GM12878 (cell line): ENCODE results near the gene VPS25. TPM values are rescaled to one million over a fixed set of nuclear protein-coding genes. Genes with fewer than 3 reads are reported as not detected.

Experiments
- ATAC-seq: fragments of 200-7000 bp; cut with Tn5 transposase; 3 replicates; pipeline ENCODE4 v1.9.1; 2020; ENCODE audit warnings: mild to moderate bottlenecking, moderate library complexity
- BruUV-seq: library from RNA; stranded (reverse); fragments of 400-500 nt; replicated peaks from 2 replicates; lab custom pipeline; 2021; lab: Mats Ljungman, UMichigan
- CTCF ChIA-PET: fragments of 300-600 bp; sonication (Branson Sonifier 250); formaldehyde crosslinking; extraction: SDS; loops from one replicate; lab custom pipeline; 2021; ENCODE audit warnings: inconsistent platforms; lab: Yijun Ruan, JAX
- POLR2A ChIA-PET: fragments of 350-600 bp; formaldehyde crosslinking; extraction: SDS; loops from one replicate; lab custom pipeline; 2021; ENCODE audit warnings: inconsistent platforms; lab: Charles Lee
- RAD21 ChIA-PET: fragments of 300-600 bp; sonication (Branson Sonifier 250); formaldehyde crosslinking; loops from one replicate; lab custom pipeline; 2023; ENCODE audit warnings: antibody characterized with exemption; ENCODE audit not compliant: unreplicated experiment; lab: Charles Lee
- SMC1A ChIA-PET: fragments of 300-600 bp; sonication (Branson Sonifier 250); formaldehyde crosslinking; loops from one replicate; lab custom pipeline; 2023; ENCODE audit not compliant: unreplicated experiment, uncharacterized antibody; lab: Charles Lee
- DNase-seq: peaks from one replicate; pipeline ENCODE4 v3.0.0-alpha.2; 2011; ENCODE audit warnings: low read depth, low spot score
- FAIRE-seq: peaks from 3 replicates; lab custom pipeline; 2011; peaks lifted over from hg19 to GRCh38; lab: Jason Lieb, UNC
- H2AFZ ChIP-seq: 2 replicates; pipeline ENCODE4 v1.6.0; 2011; ENCODE audit warnings: low read depth, low read length, control low read depth; ENCODE audit not compliant: control insufficient read depth
- H3K27ac ChIP-seq: 2 replicates; pipeline ENCODE4 v1.5.1; 2011; ENCODE audit warnings: control low read depth; ENCODE audit not compliant: control insufficient read depth, insufficient read depth
- H3K27me3 ChIP-seq, 2 experiments: replicated peaks in 1 of 2; 2 replicates each; pipeline versions ENCODE4 v1.6.0 to v1.6.1; 2011; ENCODE audit warnings: low read length in 1 of 2; ENCODE audit not compliant: control insufficient read depth in 2 of 2, insufficient read depth in 2 of 2
- H3K36me3 ChIP-seq, 2 experiments: 2 replicates each; pipeline ENCODE4 v1.5.1; 2011; ENCODE audit warnings: low read length in 1 of 2; ENCODE audit not compliant: control insufficient read depth in 2 of 2, insufficient read depth in 2 of 2
- H3K4me1 ChIP-seq: 2 replicates; pipeline ENCODE4 v1.6.1; 2011; ENCODE audit warnings: mild to moderate bottlenecking, low read length, moderate library complexity, mixed read lengths; ENCODE audit not compliant: control insufficient read depth, insufficient read depth
- H3K4me2 ChIP-seq: 2 replicates; pipeline ENCODE4 v1.6.0; 2011; ENCODE audit warnings: control low read depth; ENCODE audit not compliant: control insufficient read depth, insufficient read depth
- H3K4me3 ChIP-seq: fragments of 200-600 bp; sonication (generic); 2 replicates; pipeline ENCODE4 v1.5.1; 2016
- H3K79me2 ChIP-seq: 2 replicates; pipeline ENCODE4 v1.6.0; 2011; ENCODE audit warnings: low read length; ENCODE audit not compliant: control insufficient read depth, insufficient read depth
- H3K9ac ChIP-seq: 2 replicates; pipeline ENCODE4 v1.8.0; 2011; ENCODE audit warnings: low read length, control low read depth, mixed read lengths; ENCODE audit not compliant: control insufficient read depth, insufficient read depth
- H3K9me3 ChIP-seq: replicated peaks from 3 replicates; pipeline ENCODE4 v1.5.1; 2011; ENCODE audit warnings: mild to moderate bottlenecking, low read length; ENCODE audit not compliant: control insufficient read depth, insufficient read depth
- H4K20me1 ChIP-seq: 2 replicates; pipeline ENCODE4 v1.6.0; 2011; ENCODE audit not compliant: control insufficient read depth, insufficient read depth
- HSF1 ChIP-seq: fragments of 150-350 bp; IDR thresholded peaks from 2 replicates; pipeline ENCODE4 v1.6.1; 2014; ENCODE audit warnings: mild to moderate bottlenecking, low read depth, low read length
- IRF3 ChIP-seq: fragments of 450-650 bp; IDR thresholded peaks from 2 replicates; pipeline ENCODE4 v1.6.1; 2014; ENCODE audit warnings: mild to moderate bottlenecking
- NFYA ChIP-seq: IDR thresholded peaks from 2 replicates; pipeline ENCODE4 v1.6.1; 2011; ENCODE audit warnings: low read depth, mild to moderate bottlenecking, low read length, improper control_type of control experiment, borderline replicate concordance
- POLR2AphosphoS2 ChIP-seq: IDR thresholded peaks from 2 replicates; pipeline ENCODE4 v1.6.1; 2011; ENCODE audit warnings: low read depth, mild to moderate bottlenecking, low read length, improper control_type of control experiment, moderate library complexity
- POU2F2 ChIP-seq: IDR thresholded peaks from 3 replicates; pipeline ENCODE4 v1.6.1; 2011; ENCODE audit warnings: low read depth, mild to moderate bottlenecking, low read length, borderline replicate concordance
- PRDM15 ChIP-seq: fragments of 450-650 bp; formaldehyde crosslinking; IDR thresholded peaks from 2 replicates; pipeline ENCODE4 v1.4.0; 2020; ENCODE audit warnings: mild to moderate bottlenecking, moderate library complexity
- RCOR1 ChIP-seq: conservative IDR thresholded peaks from 2 replicates; pipeline ENCODE4 v1.6.1; 2012; ENCODE audit warnings: low read depth, low read length, improper control_type of control experiment
- SMARCA5 ChIP-seq: fragments of 450-650 bp; IDR thresholded peaks from 2 replicates; pipeline ENCODE4 v1.6.1; 2017; ENCODE audit warnings: mild to moderate bottlenecking
- WGBS: methylation state at CpG from one replicate; pipeline ENCODE4 v1.1.6; 2016; ENCODE audit warnings: low lambda C conversion rate; ENCODE audit not compliant: insufficient replicate concordance, insufficient coverage; ENCODE audit errors: missing lambda C conversion rate; 5-methylcytosine and 5-hydroxymethylcytosine counted together
- in situ Hi-C: fragments of 300-500 bp; cut with MboI; formaldehyde crosslinking; loops from 9 replicates; pipeline ENCODE4 v1.14.3; 2018; ENCODE audit warnings: mixed read lengths
- intact Hi-C: fragments of 100-400 bp; cut with micrococcal nuclease; formaldehyde crosslinking; loops from one replicate; pipeline ENCODE4 v1.14.2; 2022; ENCODE audit not compliant: unreplicated experiment
- polyA plus RNA-seq, 11 experiments: library from polyadenylated mRNA; depleted of rRNA in 4 of 11; unstranded in 6 of 11; stranded (reverse) in 5 of 11; fragments of >200 nt; fragmentation: Nextera tagmentation in 4 of 11; fragmentation: Illumina TruSeq in 1 of 11; extraction: Ambion mirVana in 4 of 11; extraction: Trizol in 1 of 11; gene quantifications; 1 replicate in 1 of 11; 2 replicates in 10 of 11; pipeline versions ENCODE4 v1.2.1 to v1.2.3, GENCODE V29; 2011 to 2016; ENCODE audit warnings: inconsistent platforms in 2 of 11, missing spikeins in 2 of 11, low read depth in 1 of 11
- total RNA-seq, 4 experiments: library from RNA; depleted of rRNA in 3 of 4; stranded (reverse); fragments of >200 nt in 3 of 4; fragmentation: Illumina TruSeq in 1 of 4; extraction: Trizol in 1 of 4; gene quantifications; 2 replicates each; pipeline versions ENCODE4 v1.2.1 to v1.2.3, GENCODE V29; 2013 to 2021

Gene VPS25
- total and polyA plus RNA-seq, 10 of the 15 experiments (the other 5 are each of a cell fraction or from before 2014, with no cell fraction given): 92.7 to 185 (median 136) TPM

GRCh38 chr17:42795061-42795460 is 21.8 kb downstream of the VPS25 start:
- no peak for ATAC-seq
- ChIA-PET SMC1A (interaction anchor here (1.5 kb wide), 1 partner anchor 35 kb away, joined by 5 read pairs; no protein-coding TSS in a partner anchor), CTCF (interaction anchor here (0.6 kb wide), 2 partner anchors 80 to 168 kb away, joined by 3 read pairs; no protein-coding TSS in a partner anchor), RAD21 (no interaction called here), POLR2A (no interaction called here)
- no peak for TF ChIP-seq PRDM15
- Histone ChIP-seq H3K4me1 (peaks cover 10% of the 10 kb centered on the region), H3K79me2 (peaks cover 6% of the 10 kb centered on the region), H4K20me1 (no peaks in the 10 kb centered on the region), H3K4me3 (no peak overlapping the region), H3K27ac (no peak overlapping the region), H3K9ac (no peak overlapping the region), H2AFZ (no peak overlapping the region), H3K27me3 (no peaks in the 10 kb centered on the region), H3K9me3 (no peaks in the 10 kb centered on the region), H3K36me3 (no peaks in the 10 kb centered on the region), H3K4me2 (no peak overlapping the region)
- in situ Hi-C loops (no loop called here), intact Hi-C loops (no loop called here)
- no peak for FAIRE-seq
- BruUV-seq: no TSS peak
- 24% methylated on average over 4 of the region's 4 CpGs for WGBS
- DNase-seq: no peak

GRCh38 chr17:42795465-42795864 is 22.2 kb downstream of the VPS25 start:
- no peak overlapping the region for H3K4me2 ChIP-seq
- no peak for DNase-seq
- no peaks in the 10 kb centered on the region for H3K9me3 ChIP-seq
- in situ Hi-C loops (no loop called here), intact Hi-C loops (no loop called here)
- H2AFZ ChIP-seq: no peak overlapping the region
- ATAC-seq: no peak
- no peak overlapping the region for H3K27ac ChIP-seq
- ChIA-PET CTCF (interaction anchor here (0.6 kb wide), 1 partner anchor 168 kb away, joined by 3 read pairs; no protein-coding TSS in a partner anchor), POLR2A (no interaction called here), RAD21 (no interaction called here), SMC1A (interaction anchor here (1.5 kb wide), 2 partner anchors 35 to 217 kb away, joined by 3 to 5 read pairs; no protein-coding TSS in a partner anchor)
- H3K4me3 ChIP-seq: no peak overlapping the region
- H4K20me1 ChIP-seq: no peaks in the 10 kb centered on the region
- H3K79me2 ChIP-seq: peaks cover 6% of the 10 kb centered on the region
- no peak overlapping the region for H3K9ac ChIP-seq
- no peak for FAIRE-seq
- BruUV-seq: no TSS peak
- no peaks in the 10 kb centered on the region for H3K36me3 ChIP-seq
- 94% methylated on average over 10 of the region's 10 CpGs for WGBS
- H3K27me3 ChIP-seq: no peaks in the 10 kb centered on the region
- peaks cover 10% of the 10 kb centered on the region for H3K4me1 ChIP-seq
- TF ChIP-seq POLR2AphosphoS2: no peak
- TF ChIP-seq IRF3: no peak
- TF ChIP-seq POU2F2: no peak
- no peak for TF ChIP-seq HSF1
- TF ChIP-seq RCOR1: no peak
- no peak for TF ChIP-seq NFYA
- TF ChIP-seq SMARCA5: no peak
